ENCODE data around the gene ZCCHC2. TPM values are rescaled to one million over a fixed set of nuclear protein-coding genes. Genes with fewer than 3 reads are reported as not detected.

ZCCHC2 gene
- total and polyA plus RNA-seq, 2 of the 13 experiments (the other 11 are each of a cell fraction or from before 2014, with no cell fraction given): 62.5 to 76.1 TPM

DNA sequence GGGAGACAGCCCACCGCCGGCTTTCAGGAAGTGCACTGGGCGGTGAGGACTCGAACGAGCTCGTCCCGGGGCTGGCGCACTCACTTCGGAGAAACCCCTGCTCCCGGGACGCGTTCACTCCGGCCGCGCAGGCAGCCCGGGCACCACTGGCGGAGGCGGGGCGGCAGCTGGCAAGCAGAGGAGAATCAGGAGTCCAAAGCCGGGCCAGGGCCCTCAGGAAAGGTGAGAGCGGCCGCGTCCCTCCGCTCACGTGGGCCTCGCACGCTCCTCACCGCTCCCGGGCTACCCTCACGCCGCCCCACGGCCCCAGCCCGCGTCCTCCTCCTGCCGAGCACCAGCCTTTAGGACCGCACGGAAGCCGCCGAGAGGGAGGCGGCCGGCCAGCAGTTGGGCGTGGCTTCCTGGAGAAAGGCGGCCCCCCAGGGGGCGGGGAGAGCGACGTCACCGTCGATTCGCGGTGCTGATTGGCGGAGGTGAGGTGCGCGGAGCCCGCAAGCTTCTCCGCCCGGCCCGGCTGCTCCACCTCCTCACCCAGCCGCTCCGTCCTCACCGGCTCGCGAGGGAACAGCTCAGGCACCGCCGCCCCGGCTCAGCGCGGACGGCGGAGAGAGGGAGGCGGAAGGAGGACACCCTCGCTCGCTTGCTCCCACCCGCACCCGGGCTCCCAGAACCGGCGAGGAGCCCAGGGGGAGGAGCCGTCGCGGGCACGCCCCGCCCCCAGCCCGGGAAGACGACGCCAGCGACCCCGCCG lies at the start of gene ZCCHC2 (continued):
- TF ChIP-seq EP300 (IDR thresholded peaks at IDR 0.05; ENCODE audit: low read depth in 2 of 2, low read length in 2 of 2): peak in 1 of 2 experiments; percentile 38; a peak in 1 of 4 replicates
- peak; percentile 48 for TF ChIP-seq EP300 (CRISPR knock-in tag; IDR thresholded peaks at IDR 0.05; ENCODE audit: borderline replicate concordance)
- TF ChIP-seq, protein P1, sequence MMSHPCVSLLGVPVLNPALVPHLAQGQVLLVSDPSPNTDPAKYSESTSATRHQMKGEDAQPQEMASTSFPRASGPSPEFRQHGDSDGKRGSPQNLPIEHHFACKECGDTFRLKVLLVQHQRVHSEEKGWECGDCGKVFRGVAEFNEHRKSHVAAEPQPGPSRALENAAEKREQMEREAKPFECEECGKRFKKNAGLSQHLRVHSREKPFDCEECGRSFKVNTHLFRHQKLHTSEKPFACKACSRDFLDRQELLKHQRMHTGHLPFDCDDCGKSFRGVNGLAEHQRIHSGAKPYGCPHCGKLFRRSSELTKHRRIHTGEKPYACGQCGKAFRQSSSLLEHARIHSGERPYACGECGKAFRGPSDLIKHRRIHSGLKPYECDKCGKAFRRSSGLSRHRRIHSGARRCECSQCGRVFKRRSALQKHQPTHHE (CRISPR knock-in tag; IDR thresholded peaks at IDR 0.05; ENCODE audit: borderline replicate concordance): peak; percentile 84; the same call in 1 of the 2 replicates
- TF ChIP-seq ZBTB20 (CRISPR knock-in tag; IDR thresholded peaks at IDR 0.05; ENCODE audit: borderline replicate concordance, low read depth): peak; percentile 63; the same call in 1 of the 2 replicates
- TF ChIP-seq, protein P2, sequence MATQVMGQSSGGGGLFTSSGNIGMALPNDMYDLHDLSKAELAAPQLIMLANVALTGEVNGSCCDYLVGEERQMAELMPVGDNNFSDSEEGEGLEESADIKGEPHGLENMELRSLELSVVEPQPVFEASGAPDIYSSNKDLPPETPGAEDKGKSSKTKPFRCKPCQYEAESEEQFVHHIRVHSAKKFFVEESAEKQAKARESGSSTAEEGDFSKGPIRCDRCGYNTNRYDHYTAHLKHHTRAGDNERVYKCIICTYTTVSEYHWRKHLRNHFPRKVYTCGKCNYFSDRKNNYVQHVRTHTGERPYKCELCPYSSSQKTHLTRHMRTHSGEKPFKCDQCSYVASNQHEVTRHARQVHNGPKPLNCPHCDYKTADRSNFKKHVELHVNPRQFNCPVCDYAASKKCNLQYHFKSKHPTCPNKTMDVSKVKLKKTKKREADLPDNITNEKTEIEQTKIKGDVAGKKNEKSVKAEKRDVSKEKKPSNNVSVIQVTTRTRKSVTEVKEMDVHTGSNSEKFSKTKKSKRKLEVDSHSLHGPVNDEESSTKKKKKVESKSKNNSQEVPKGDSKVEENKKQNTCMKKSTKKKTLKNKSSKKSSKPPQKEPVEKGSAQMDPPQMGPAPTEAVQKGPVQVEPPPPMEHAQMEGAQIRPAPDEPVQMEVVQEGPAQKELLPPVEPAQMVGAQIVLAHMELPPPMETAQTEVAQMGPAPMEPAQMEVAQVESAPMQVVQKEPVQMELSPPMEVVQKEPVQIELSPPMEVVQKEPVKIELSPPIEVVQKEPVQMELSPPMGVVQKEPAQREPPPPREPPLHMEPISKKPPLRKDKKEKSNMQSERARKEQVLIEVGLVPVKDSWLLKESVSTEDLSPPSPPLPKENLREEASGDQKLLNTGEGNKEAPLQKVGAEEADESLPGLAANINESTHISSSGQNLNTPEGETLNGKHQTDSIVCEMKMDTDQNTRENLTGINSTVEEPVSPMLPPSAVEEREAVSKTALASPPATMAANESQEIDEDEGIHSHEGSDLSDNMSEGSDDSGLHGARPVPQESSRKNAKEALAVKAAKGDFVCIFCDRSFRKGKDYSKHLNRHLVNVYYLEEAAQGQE (IDR thresholded peaks at IDR 0.05; ENCODE audit: borderline replicate concordance in 1 of 2, low read depth in 1 of 2, low read length in 2 of 2): peak in 1 of 2 experiments; percentile 79; a peak in 1 of 4 replicates
- TF ChIP-seq ZNF678 (CRISPR knock-in tag; IDR thresholded peaks at IDR 0.05): peak; percentile 98; the same call in 1 of the 2 replicates
- TF ChIP-seq MXI1 (IDR thresholded peaks at IDR 0.05; ENCODE audit: borderline replicate concordance, low read depth, low read length): peak; percentile 40; the same call in 1 of the 3 replicates
- peak; percentile 60; the same call in 1 of the 2 replicates for TF ChIP-seq GTF3A (CRISPR knock-in tag; conservative IDR thresholded peaks at IDR 0.05)
- peak; percentile 82 for TF ChIP-seq ZNF34 (CRISPR knock-in tag; IDR thresholded peaks at IDR 0.05; ENCODE audit: borderline replicate concordance)
- peak; percentile 77 for TF ChIP-seq MEF2D (CRISPR knock-in tag; IDR thresholded peaks at IDR 0.05)
- TF ChIP-seq ZNF468 (CRISPR knock-in tag; IDR thresholded peaks at IDR 0.05): peak; percentile 78; the same call in 1 of the 2 replicates
- TF ChIP-seq ZNF160 (CRISPR knock-in tag; IDR thresholded peaks at IDR 0.05): peak; percentile 80; the same call in 1 of the 2 replicates
- no peak for TF ChIP-seq RNF2 (conservative IDR thresholded peaks at IDR 0.05; ENCODE audit: low read depth)
- 0 out of 2 replicates have a peak, but pooled peaks have one; percentile 50 for TF ChIP-seq REL (CRISPR knock-in tag; conservative IDR thresholded peaks at IDR 0.05)
- TF ChIP-seq IKZF4 (CRISPR knock-in tag; IDR thresholded peaks at IDR 0.05; ENCODE audit: borderline replicate concordance, low read depth, not compliant biosample characterization): peak; percentile 97
- peak; percentile 77 for TF ChIP-seq FOXO1 (CRISPR knock-in tag; IDR thresholded peaks at IDR 0.05)
- peak; percentile 66; the same call in 1 of the 2 replicates for TF ChIP-seq FIP1L1 (IDR thresholded peaks at IDR 0.05; ENCODE audit: borderline replicate concordance, insufficient read depth, low read depth, low read length)
- TF ChIP-seq, protein P3, sequence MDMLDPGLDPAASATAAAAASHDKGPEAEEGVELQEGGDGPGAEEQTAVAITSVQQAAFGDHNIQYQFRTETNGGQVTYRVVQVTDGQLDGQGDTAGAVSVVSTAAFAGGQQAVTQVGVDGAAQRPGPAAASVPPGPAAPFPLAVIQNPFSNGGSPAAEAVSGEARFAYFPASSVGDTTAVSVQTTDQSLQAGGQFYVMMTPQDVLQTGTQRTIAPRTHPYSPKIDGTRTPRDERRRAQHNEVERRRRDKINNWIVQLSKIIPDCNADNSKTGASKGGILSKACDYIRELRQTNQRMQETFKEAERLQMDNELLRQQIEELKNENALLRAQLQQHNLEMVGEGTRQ (IDR thresholded peaks at IDR 0.05; ENCODE audit: low read depth, low read length): 0 out of 2 replicates have a peak, but pooled peaks have one; percentile 26
- TF ChIP-seq, protein P3 (CRISPR knock-in tag; IDR thresholded peaks at IDR 0.05; ENCODE audit: borderline replicate concordance): peak; percentile 49; the same call in 1 of the 2 replicates
- TF ChIP-seq SATB2 (CRISPR knock-in tag; IDR thresholded peaks at IDR 0.05): peak; percentile 50; the same call in 1 of the 2 replicates
- peak; percentile 67 for TF ChIP-seq ZSCAN31 (CRISPR knock-in tag; IDR thresholded peaks at IDR 0.05; ENCODE audit: low read depth)
